ENCODE results near the gene SEPTIN6.

DNA sequence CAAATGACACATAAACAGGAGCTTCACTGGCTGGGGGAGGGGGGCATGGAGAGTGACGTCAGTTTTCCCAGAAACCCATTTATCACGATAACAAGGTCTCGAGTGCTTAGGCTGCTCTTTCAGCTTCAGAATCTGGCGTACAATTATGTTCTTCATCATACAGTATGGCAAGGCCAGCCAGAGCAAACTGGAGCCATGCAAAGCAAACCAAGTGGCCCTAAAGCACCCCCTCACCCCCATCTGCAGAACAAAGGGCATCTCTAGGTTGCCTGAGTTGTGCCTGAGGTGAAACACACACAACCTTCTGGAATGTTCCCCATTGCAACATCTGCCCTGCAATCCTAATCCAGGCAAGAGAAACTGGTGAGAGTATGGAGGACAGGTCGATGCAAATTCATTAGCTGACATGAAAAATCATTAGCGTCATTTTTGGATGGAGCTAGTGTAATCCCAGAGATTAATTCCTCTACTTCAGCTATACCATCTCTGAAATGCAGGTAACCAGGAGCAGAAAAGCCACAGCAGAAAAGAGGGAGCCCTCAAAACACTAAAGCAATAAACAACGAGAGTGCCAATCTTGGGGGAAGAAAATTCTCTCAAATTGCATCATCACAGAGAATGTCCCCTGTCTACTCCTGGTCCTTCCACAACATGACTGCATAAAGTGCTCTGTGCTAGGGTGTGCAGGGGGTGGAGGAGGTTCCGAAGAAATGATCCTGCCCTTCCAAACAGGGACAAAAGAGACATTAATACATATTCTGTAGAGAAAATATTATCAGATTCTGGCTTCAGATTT lies 1.8 kb downstream of the SEPTIN6 start:
- TF ChIP-seq, protein P1, sequence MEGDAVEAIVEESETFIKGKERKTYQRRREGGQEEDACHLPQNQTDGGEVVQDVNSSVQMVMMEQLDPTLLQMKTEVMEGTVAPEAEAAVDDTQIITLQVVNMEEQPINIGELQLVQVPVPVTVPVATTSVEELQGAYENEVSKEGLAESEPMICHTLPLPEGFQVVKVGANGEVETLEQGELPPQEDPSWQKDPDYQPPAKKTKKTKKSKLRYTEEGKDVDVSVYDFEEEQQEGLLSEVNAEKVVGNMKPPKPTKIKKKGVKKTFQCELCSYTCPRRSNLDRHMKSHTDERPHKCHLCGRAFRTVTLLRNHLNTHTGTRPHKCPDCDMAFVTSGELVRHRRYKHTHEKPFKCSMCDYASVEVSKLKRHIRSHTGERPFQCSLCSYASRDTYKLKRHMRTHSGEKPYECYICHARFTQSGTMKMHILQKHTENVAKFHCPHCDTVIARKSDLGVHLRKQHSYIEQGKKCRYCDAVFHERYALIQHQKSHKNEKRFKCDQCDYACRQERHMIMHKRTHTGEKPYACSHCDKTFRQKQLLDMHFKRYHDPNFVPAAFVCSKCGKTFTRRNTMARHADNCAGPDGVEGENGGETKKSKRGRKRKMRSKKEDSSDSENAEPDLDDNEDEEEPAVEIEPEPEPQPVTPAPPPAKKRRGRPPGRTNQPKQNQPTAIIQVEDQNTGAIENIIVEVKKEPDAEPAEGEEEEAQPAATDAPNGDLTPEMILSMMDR (IDR thresholded peaks at IDR 0.05), result no peak
- no peak for TF ChIP-seq EZH2 (IDR thresholded peaks at IDR 0.05; ENCODE audit: borderline replicate concordance, insufficient read depth, low read depth, low read length, poor library complexity, severe bottlenecking)
